NOMO-1 treated with dmso at 0.1 percent for 144 hours (cell line): ENCODE data around the gene PTGER4.
"Not testable (repeated sequence)": the region's sequence is repeated elsewhere in the genome, so short reads cannot be mapped to it uniquely, and the experiment has no call there.

Source experiments
- DNase-seq: peaks from one replicate; lab custom pipeline; 2025; ENCODE audit not compliant: unreplicated experiment; lab: John Stamatoyannopoulos, UW

The PTGER4 gene

DNA sequence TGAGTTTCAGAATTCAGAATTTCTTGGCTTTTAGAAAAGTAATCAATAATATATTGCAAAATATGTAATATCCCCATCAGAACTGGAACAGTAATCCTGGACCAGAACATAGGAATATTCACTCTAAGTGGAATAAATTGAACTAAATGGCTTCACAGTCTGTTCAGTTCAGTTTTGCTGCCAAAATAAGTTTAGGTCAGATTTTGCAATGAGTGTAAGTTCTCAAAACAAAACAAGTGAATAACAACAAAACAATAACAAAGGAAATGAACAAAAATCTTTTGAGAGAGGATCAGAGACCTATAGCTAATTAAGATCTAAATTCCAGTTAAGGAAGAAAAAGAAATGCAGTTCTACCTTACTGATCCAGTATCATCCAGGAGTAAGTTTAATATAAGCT, 9.3 kb downstream of the PTGER4 start:
- DNase-seq: no peak

DNA sequence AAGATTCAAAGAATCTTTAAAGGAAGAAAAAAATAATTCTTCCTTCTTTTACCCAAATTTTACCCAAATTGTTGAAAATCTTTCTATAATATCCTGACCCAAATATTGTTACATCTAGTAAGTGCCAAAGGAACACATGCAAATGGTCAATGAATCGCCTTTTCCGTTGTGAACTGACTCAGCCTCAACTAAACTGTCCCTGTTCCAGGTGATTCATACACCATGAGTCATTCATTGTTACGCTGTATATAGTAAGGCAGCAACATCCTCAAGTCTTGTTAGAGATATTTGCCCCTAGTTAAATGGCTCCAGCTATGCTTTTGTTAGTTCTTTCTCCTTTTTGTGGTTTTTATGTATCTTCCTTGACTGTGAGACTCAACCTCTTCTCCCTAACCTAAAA, 9.7 kb downstream of the PTGER4 start:
- peak; percentile 60 for DNase-seq

- DNase-seq: no peak
Measured at GRCh38 chr5:40690267-40690666, 10.6 kb downstream of the PTGER4 start.

DNA sequence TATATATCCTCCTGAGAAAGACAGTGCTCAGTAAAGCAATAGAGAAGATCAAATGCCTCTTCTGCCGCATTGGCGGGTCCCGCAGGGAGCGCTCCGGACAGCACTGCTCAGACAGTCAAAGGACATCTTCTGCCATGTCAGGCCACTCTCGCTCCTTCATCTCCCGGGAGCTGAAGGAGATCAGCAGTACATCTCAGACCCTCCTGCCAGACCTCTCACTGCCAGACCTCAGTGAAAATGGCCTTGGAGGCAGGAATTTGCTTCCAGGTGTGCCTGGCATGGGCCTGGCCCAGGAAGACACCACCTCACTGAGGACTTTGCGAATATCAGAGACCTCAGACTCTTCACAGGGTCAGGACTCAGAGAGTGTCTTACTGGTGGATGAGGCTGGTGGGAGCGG, 12.2 kb downstream of the PTGER4 start:
- DNase-seq: no peak

DNA sequence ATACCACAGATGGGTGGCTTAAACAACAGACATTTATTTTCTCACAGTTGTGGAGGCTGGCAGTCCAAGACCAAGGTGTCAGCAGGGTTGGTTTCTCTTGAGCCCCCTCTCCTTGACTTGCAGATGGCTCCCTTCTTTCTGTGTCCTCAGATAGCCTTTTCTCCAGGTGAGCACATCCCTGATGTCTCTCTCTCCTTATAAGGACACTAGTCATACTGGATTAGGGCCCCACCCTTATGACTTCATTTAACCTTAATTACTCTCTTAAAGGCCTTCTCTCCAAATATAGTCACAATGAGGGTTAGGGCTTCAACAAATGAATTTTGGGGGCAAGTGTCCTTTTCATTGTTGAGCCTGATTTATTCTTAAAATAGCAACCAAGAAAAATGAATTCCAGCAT, 14.7 kb downstream of the PTGER4 start:
- no peak for DNase-seq

DNA sequence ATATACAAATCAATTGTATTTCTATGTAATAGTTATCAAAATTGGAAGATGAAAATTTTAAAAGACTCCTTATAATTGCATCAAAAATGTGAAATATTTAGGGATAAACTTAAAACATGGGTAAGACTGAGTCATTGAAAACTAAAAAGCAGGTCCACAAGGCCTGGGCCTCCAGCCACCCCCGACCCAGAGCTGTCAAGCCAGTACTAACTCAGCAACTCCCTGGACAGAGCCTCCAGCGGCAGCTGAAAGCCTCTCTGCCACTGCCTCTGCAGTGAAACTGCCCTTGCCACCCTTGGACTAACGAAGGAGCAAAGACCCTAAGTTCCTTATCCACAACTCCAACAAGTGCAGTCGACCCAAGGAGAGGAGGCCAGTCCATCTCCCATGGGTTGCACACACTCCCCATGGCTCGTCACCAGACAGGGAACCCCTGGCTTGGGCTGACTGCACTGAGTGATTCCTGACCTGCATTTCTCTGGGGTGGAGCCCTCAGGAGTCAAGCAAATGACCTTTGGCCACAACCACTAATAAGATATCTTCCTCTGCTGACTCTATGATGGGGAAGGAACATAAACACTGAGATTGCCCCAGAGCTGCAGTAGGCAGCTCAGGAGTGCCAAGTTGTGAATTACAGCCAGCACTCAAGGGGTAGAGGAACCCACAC, 20.5 kb downstream of the PTGER4 start:
- DNase-seq: no peak

GRCh38 chr5:40702027-40702426, 22.3 kb downstream of the PTGER4 start:
- DNase-seq: not testable (repeated sequence)

DNA sequence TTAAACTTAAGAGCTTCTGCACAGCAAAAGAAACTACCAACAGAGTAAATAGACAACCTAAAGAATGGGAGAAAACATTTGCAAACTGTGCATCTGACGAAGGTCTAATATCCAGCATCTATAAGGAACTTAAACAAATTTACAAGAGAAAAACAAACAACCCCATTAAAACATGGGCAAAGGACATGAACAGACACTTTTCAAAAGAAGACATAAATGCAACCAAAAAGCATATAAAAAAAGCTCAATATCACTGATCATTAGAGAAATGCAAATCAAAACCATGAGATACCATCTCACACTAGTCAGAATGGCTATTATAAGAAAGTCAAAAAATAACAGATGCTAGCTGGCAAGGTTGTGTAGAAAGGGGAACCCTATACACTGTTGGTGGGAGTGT, 25.8 kb downstream of the PTGER4 start:
- not testable (repeated sequence) for DNase-seq

DNA sequence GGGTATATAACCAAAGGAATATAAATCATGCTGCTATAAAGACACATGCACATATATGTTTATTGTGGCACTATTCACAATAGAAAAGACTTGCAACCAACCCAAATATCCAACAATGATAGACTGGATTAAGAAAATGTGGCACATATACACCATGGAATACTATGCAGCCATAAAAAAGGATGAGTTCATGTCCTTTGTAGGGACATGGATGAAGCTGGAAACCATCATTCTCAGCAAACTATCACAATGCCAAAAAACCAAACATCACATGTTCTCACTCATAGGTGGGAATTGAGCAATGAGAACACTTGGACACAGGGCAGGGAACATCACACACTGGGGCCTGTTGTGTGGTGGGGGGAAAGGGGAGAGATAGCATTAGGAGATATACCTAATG, 30.9 kb downstream of the PTGER4 start:
- DNase-seq: not testable (repeated sequence)

DNA sequence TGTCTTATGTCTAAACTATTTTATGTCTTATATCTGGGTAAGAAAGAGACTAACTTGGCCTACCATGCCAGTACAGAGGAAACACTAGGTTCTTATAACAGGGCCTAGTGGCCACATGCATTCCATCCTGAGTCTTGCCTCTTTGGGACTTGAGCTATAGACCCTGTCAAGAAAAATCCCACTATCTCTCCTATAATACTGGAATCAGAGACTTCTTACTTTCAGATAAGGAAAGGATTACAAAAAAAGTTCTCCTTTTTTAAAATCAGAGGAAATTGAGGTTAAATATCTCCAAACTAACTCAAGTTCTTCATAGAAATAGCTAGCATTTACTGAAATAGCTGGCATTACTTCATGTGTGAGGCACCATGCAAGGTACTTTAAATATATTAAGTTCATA, 34.3 kb downstream of the PTGER4 start:
- no peak for DNase-seq

DNA sequence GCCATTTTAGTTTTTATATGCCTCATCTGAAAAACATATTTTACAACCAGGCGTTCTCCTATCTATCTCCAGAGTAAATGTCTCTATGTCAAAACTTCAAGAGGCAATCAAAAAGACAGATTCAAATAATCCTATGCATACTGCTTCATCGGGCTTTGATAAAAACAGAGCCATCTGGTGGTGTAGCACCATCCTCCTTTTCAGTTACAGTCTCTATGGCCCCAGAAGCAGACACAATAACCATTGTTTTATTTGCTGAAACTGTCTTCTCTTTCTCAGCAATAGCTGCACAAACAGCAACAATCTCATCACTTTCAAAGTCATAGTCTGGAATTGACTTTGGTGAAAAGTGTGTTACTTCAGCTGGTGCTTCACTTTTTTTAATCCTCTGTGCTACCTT, 36.3 kb downstream of the PTGER4 start:
- no peak for DNase-seq

GRCh38 chr5:40716590-40716989, 36.9 kb downstream of the PTGER4 start:
- no peak for DNase-seq

DNA sequence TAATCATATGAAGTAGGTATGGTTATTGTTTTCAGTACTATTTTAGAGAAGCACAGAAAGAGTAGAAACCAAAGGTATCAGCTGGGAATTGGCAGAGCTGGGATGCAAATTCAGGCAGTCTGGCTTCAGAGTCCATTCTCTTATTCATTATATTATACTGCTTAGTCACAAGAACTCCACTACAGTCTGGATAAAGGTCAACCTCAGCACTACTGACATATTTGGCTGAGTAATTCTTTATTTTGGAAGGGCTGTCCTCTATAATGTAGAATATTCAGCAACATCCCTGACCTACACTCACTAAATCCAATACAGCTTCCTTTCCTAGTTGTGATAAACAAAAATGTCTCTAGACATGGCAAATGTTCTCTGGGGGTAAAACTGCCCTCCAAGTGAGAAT, 37.6 kb downstream of the PTGER4 start:
- DNase-seq: no peak

- no peak for DNase-seq
Measured at GRCh38 chr5:40720069-40720468, 40.4 kb downstream of the PTGER4 start.

GRCh38 chr5:40722497-40722911, 42.8 kb downstream of the PTGER4 start:
- not testable (repeated sequence) for DNase-seq

DNA sequence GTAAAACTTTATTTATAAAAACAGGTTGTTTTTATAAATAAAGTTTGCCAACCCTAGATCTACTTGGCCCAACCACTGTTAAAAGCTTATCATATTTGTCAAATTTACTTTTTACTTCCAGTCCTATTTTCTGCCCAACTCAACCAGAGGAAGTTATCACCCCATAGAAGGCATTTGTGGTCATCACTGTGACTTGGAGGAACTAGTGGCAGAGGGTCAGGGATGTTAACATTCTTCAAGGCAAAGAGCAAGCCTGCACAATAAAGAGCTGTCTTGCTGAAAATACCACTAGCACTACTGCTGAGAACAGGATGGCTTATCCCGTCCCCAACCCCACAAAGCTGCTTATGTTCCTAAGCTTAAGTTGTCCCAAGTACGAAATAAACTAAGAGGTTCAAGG, 53.7 kb downstream of the PTGER4 start:
- DNase-seq: peak; percentile 51

DNA sequence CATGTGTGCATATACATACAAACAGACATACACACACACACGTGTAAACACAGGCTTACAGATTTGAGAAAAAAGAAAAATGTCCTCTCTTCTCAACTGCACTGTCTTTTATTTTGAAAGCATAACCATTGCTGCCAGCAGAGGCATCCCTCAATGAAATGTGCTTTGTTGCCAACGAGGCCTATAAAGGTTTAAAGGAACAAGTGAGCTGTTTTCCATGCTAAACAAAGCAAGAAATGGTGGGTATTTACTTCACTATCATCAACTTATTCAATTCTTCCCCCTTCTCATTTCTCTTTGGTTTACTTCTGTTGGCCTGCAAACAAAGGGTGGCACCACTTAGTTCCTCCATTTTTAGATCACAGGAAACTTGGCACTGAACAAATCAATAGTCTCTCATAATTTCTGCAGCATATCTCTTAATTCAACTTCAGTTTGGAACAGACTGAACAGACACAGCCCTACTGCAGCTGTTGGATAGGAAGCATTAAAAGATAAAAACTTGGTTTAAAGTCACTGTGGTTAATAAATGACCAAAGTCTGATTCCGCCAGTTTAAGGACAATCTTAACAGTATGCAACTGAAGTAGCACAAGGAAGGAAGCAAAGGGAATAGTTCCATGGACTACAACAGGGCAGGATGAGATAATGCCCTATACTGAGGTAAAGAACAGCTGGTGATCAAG, 54.3 kb downstream of the PTGER4 start:
- DNase-seq: no peak

GRCh38 chr5:40734986-40735385, 55.3 kb downstream of the PTGER4 start:
- no peak for DNase-seq

GRCh38 chr5:40735609-40736008, 55.9 kb downstream of the PTGER4 start:
- DNase-seq: no peak

GRCh38 chr5:40736103-40736875, 56.6 kb downstream of the PTGER4 start:
- peak; percentile 52 for DNase-seq

- no peak for DNase-seq
Measured at GRCh38 chr5:40738502-40738901, 58.8 kb downstream of the PTGER4 start.
